Activated CD4-positive, CD25-positive, alpha-beta regulatory T cell treated with anti-CD3 and anti-CD28 coated beads, Interleukin-2, amount 50 U/mL, for 16 hours (primary cell): ENCODE data around the gene BCAT1.
"Not testable (repeated sequence)": the region's sequence is repeated elsewhere in the genome, so short reads cannot be mapped to it uniquely, and the experiment has no call there.

Experiments
- DNase-seq: peaks from one replicate; pipeline ENCODE4 v3.0.0-alpha.2; 2020; ENCODE audit warnings: low read depth, low spot score

Gene BCAT1

DNA sequence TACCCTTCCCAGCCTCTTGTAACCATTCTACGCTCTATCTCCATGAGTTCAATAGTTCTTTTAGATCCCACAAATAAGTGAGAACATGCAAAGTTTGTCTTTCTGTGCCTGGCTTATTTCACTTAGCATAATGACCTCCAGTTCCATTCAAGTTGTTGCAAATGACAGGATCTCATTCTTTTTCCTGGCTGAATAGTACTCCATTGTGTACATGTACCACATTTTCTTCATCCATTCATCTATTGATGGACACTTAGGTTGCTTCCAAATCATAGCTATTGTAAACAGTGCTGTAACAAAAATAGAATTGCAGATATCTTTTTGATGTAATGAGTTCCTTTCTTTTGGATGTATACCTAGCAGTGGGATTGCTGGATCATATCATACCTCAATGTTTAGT lies 139.6 kb downstream of the BCAT1 start:
- DNase-seq, result not testable (repeated sequence)

DNA sequence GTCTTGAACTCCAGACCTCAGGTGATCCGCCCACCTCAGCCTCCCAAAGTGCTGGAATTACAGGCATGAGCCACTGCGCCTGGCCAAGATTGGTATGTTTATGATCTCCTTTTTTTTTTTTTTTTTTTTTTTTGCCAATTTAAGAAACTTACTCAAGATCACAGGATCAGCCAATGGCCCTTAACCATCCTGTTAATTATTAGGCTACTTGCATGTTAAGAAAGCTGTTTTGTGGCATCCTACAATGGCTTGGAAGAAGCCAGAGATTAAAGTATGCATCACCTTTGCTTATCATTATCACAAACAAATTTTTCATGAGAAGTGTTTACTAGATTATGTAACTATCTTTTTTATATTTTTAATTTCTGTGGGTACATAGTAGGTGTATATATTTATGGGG lies 140.2 kb downstream of the BCAT1 start:
- DNase-seq, result no peak

DNA sequence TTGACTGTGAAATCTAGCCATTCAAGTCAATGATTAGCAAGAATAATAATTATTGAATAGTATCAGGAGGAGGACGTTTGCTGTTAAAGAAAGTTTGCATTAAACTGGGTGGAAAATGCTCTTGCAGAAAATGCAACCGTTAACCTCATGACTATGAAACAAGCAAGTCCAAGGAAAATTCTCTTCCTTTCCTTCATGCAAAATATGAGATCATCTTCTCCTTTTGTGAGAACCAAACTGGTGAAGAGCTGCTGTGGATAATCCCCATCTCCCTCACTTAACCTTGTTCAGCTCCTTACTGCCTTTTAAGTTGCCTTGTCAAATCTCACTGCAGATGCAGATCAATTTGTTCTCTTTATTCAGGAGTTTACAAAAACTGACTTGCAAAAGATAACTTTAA lies 142.5 kb downstream of the BCAT1 start:
- DNase-seq, result no peak

DNA sequence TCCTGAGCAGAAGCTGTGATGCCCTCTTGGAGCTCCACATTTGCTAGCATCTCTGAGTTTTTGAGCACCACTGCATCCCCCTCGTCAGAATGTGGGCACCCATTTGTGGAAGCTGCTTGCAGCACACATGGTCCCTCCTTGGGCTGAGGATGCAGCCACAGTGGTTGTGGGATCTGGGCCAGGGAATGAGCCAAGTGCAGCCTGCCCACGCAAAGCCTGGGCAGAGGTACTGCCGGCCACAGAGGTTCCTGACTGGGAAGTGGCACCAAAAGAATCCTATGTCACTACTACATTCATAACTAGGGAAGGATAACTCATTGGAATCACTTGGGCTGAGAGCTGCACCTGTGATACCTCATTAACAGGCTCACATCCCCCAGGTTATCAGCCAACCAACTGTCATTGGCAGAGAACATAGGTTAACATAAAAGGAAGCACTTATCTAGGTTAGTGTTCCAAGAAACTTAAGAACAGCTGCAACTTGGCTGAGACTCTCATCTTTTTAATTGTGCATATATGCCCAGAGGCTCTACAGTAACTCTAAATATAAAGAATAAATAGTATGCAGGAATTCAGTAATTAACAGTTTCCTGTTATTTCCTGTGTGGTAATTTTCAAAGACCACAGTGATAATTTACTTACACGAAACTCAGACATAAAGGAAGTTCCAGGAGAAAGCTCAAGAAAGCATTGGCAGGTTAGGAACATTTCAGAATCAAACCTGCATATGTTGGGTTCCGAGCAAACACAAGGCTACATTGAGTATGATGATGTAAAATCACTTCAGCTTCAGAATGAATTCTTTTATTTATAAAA lies 145.3 kb downstream of the BCAT1 start:
- DNase-seq, result no peak

DNA sequence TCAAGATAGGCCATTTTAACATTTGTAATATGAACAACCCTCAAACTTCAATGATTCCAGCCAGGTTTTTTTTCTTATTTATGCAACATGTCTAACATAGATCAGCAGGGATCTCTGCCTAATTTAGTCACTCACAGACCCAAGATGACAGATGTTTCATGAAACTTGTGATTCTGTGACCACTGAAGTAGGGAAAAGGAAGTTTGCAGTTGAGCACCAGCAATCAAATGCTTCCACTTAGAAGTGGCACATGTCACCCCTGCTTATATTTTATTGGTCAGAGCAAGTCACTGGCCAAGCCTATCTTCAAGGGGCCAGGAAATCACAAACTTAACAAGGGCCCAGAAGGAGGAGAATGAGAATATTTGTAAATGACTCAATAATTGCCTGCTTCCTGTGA lies 150.6 kb downstream of the BCAT1 start:
- no peak for DNase-seq

DNA sequence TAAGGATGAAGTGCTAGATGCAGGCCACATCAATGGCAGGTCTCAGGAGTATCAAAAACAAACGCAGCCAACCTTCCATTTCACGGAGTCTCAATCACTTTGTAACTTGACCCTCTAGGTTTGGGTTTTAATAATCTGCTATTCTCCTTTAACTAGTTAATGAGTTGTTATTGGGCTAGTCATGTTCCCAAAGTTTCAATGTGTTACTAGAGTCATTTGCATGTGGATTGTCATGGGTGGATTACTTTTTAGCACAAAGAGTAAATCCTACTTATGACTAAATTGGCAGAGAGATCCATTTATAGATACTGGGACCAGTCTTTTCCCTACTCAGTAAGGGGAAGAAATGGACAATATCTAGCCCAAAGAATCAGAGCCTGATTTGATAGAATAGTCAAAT lies 151.0 kb downstream of the BCAT1 start:
- no peak for DNase-seq

DNA sequence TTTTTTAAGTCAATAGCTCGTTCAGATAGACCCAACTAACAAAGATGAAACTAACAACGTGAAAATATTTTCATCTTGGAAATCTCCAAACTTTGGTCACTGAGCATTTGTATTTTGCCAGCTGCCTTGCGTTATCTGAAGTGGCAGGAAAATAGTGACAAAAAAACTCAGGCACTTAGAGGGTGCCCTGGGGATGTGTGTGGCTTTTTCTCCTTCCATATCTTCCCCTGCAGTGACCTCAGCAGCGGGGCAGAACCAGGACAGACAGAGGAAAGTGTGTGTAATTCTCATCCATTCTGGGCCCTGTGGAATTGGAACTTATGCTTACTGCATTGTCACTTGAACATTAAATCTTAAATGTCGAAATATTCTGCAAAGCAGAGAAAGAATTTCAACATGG lies 152.0 kb downstream of the BCAT1 start:
- DNase-seq, result no peak

DNA sequence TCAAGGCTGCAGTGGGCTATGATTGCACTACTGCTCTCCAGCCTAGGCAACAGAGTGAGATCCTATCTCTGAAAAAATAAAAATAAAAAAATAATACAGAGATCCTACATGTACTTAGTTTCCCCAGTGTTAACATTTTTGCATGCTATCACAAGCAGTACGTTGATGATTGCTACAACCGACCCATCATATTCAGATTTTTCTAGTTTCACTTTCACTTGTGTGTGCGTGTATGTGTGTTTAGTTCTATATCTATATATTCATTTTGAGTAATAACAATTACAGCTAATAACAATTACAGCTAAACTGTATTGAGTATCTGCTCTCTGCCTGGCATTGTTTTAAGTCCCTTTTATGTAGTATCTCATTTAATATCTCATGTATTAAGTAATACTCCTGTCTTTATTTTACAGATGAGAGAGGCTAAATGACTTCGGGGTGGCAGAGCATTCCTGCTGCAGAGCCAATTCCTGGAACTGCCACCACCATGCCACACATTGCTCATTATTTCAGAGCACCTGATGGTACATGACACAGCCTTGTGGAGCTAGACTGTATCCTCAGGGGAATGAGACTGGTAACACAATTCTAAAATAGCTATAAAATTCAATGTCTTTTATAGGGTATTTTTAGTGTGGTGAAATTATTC lies 153.1 kb downstream of the BCAT1 start:
- DNase-seq, result no peak

DNA sequence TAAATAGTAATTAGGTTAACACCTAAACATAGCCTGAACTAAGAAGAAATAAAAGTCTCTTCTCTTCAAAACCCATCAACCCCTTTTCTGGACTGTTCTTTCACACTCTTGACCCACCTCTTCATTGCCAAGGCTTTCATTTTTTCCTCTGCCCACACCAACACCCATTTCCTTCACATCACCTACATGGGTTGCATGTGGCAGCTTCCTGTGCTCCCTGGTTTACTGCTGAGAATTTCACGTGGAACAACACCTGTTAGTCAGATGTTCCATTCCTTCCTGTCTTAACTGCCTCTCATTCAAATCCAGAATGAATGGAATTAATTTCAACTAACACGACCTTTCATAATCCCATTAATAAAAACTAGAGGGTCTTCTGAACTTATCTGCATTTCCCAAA lies 157.3 kb downstream of the BCAT1 start:
- no peak for DNase-seq

DNA sequence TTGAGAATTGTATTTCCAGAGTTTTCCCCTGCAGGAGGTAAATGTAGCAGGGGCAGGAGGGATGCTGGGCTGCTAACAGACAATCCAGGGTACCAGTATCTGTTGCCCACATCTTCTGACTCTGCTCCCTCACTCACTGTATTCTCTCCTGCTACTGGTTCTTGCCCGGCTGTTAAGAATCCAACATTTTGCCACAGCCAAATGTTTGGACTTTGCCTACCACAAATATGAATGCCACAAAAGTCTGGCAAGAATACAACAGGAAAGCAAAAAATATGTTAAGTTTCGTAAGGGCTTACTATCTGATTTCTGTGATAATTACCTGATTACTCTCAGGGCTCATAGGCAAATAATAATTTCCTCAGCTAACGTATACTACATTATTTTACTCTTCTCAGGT lies 160.0 kb downstream of the BCAT1 start:
- no peak for DNase-seq

DNA sequence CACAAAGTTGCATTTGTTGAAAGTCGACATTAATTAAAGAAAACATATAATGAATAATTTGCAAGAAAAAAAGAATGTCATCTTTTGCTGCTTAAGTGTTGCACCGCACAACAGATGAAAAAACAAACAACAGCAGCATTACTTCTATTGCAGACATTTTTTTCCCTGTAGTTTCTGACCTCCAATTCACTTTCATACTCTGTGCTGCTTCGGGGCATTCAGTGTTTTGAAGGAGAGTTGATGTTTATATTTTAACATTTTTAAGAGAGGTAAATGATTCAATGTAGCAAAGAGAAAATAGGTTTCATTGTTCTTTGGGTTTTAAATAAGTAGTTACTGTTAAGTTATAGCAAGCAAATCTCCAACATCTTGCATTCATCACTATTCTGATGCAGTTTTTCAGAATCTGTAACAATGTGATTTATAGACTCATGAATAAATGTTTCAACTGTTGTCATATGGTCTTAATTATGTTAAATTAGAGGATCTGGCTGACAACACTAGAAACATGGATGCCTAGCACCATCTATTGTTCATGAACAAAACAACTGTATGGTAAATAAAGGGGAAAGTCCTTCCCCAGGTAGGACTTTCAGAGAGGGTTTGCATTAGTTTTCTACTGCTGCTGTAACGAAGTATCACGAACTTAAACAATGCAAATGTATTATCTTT lies 168.1 kb downstream of the BCAT1 start:
- no peak for DNase-seq

DNA sequence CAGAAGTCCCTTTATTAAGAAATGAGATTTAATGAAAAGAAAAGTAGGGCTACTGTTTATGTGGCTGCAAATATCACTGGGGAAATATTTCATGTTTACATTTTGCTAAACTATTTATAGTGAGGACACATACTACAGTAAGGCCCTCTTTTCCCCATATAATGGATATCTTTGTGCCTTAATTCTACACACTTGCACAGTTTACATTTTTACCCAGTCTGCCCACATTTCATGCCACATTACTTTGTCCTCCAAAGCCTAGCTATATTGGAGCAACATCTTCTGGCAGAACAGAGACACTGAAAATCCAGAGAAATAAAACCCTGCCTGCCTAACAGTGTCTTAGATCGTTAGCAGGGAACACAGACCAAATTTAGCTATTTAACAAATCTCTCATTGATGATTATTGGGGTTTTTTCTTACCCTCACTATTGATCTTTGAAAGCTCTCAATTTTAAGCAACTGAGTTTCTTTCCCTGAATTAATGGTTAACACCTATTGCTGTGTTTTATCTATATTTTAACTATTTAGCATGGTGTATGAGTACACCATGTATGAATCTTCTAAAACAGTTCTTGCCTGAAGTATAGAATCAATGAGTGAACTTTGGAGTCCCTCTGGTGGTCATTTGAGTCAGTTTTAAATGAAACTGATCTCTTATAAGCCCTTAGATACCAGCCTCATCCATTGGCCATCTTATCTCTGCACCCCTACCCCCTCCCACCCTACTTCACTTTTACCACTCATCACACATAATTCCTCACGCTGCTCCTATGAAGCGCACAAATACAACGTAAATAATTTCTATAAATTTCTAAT lies 170.2 kb downstream of the BCAT1 start:
- no peak for DNase-seq

DNA sequence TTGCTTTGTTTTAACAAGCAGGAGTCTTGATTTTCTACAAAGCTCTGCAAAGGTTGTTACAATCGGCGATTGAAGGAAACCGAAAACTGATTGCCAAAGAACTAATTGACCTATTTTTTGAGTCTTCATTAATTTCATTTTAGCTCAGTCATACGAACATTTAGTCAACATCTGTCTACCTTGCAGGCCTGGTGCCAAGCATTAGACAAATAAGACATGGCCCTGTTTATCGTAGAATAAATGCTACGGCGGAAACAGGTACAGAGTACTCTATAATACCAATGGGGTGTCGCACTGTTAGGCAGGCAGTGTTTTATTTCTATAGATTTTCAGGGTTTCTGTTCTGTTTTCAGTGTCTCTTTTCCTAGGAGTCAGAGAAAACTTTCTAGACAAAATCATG lies 171.5 kb downstream of the BCAT1 start:
- DNase-seq, result no peak

DNA sequence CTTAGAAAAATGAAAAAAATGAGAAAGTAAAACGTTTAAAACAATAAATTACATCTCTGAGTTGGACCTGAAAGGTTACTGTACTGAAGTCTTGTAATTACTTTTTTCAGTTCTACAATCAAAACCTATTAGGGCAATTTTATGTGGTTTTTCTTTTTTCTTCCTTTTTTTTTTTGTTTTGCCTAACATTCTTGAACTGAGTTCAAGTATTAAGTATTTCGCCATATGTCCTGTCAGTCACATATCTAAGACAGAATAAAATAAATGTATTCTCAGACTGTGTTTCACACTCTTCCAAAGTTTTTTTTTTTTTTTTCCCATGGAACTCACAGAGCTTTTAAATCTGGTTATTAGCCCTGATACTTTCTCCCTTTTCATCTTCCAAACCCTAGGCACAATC lies 172.0 kb downstream of the BCAT1 start:
- DNase-seq, result no peak

DNA sequence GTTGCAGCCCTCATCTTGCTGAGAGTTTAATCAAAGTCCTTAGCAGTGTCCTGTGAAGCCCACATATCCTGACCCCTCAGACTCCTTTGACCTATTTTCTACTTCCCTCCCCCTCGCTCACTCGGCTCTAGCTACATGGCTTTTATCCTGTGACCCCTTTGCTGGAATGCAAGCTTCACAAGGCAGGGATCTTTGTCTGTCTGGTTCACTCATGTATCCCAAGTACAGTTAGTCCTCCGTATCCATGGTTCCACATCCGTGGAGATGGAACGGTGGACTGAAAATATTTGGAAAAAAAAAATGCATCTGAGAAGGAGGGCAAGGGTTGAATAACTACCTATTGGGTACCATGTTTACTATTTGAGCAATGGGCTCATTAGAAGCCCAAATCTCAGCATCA lies 173.8 kb downstream of the BCAT1 start:
- no peak for DNase-seq

DNA sequence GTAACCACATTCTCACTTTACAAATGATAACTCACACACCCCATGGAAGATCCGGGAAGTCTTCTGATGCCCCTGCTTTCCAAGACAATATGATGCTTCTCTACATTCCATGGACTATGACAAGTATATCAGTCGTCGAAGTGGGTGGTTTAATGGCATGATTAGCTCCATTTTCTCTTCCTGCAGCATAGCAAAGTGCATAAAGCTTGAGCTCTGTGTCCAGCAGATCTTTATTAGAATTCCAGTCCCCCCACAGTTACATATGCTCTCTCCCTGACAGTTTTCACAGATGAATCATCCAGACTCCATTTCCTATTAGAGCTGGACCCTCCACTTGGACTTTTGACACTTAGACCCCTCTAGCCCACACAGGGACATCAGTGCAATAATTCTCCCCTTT lies 174.9 kb downstream of the BCAT1 start:
- DNase-seq, result no peak

DNA sequence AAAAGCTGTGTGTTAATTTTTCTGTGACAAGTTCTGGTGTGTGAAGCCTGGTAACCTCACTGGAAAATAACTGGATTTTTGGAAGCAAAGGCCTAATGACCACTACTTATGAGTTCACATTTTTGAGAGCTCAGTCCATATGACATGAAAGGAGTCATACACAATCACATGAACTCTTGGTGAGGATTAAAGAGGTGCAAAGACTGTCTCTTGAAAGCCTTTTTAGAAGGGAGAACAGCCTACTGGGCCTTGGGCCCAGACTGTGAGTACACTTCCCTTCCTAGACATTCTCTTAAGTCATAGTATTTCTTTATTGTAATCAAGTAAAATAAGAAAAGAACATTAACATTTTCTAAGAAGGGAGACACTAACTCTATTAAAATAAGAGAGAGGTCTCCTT lies 176.1 kb downstream of the BCAT1 start:
- DNase-seq, result no peak

DNA sequence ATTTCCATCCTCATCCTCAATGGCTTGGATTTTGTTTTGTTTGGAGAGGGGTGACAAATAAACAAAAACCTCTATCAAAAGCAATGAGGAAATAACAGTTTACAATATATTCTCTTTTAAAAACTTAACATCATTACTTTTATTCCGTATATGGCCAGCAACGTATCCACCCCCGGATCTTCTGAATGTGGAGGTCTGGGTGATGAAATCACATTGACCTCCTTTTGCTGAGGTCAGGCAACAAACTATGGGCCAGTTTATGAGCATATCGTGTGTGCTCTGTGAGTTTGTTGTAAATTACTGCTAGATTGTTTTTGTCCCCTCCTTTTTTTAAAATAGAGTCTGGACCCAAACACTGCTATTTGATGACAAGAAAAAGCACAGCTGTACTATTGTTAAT lies 178.1 kb downstream of the BCAT1 start:
- DNase-seq, result no peak

DNA sequence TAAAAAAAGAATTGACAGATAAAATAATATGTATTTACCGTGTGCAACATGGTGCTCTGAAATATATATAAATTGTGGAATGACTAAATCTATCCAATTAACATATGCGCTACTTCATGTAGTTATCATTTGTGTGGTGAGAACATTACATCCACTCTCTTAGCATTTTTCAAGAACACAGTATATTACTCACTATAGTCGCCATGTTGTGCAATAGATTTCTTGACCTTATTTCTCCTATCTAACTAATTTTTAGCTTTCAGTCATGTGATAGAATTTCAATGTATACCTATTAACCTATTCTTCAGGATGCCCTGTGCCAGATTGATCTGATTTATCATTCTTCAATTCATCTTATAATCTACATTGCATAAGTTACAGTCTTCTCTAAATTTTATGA lies 178.6 kb downstream of the BCAT1 start:
- DNase-seq, result no peak

DNA sequence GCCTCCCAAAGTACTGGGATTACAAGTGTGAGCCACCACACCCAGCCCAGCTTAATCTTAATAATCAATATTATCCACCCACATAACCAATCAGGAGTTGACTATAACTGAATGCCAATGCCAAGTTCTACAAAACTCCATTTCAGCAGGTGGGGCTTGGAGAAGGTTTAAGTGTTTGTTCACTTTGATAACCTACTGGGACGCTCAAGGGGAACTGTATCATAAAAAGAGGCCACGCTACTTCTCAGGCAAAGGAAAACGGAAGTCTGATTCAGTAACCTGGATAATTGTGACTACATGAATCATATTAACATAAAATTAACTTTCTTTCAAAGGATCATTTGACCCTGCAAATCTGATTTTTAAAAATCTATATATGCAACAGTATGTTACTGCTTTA lies 179.2 kb downstream of the BCAT1 start:
- DNase-seq, result no peak

DNA sequence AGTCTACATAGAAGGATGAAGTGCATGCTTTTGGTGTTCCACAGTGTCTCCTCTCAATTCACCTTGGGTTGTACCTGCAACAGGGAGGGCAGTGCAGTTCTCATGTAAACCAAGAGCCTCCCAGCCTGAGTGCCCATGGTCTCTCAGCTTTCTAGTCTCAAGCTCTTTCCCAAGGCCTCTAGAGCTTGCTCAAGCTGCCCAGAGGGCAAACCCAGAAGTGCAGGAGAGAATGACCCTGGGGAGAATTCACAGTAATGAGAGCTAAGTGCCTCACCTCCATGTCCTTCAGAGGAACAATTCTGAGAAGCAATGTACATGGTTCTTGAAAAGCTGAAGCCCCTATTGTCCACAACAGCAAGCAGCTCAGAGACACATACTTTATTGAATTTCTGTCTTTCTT lies 180.5 kb downstream of the BCAT1 start:
- DNase-seq, result no peak

DNA sequence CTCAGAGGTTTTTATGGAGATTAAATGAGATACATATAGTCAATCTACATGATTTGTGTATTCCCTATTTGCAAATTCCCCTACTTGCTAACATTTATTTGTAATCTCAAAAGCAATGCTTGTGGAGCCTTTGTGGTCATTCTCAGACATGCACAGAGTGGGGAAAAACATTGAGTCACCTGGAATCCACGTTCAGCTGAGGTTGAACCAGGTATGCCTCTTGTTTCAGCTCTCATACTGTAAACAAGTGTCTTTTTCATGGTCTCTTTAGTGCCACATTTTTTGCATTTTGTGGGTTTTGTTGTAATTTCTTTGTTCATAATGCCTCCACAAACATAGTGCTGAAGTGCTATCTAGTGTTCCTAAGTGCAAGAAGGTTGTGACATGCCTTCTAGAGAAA lies 181.9 kb downstream of the BCAT1 start:
- no peak for DNase-seq
